SH-SY5Y (cell line): ENCODE results near the gene JAKMIP2.

Experiments
- GATA2 ChIP-seq: IDR thresholded peaks from 2 replicates; pipeline ENCODE4 v1.6.1; 2011; ENCODE audit warnings: mild to moderate bottlenecking, low read depth, low read length
- GATA3 ChIP-seq: IDR thresholded peaks from 2 replicates; pipeline ENCODE4 v1.6.1; 2011; ENCODE audit warnings: low read depth, mild to moderate bottlenecking, low read length, moderate library complexity

GRCh38 chr5:147791181-147791580 is 8.7 kb upstream of the JAKMIP2 start:
- no peak for TF ChIP-seq GATA2
- TF ChIP-seq GATA3 = no peak
